Astrocyte (in vitro differentiated cells and primary cell): ENCODE data around the gene TRRAP.

Experiments used
- EZH2 ChIP-seq: IDR thresholded peaks from 2 replicates; pipeline ENCODE4 v1.6.1; 2012; ENCODE audit warnings: mild to moderate bottlenecking, low read length, inconsistent platforms; ENCODE audit not compliant: insufficient read depth
- TF ChIP-seq, protein P1 (sequence below): IDR thresholded peaks from 2 replicates; pipeline ENCODE4 v1.5.1; 2011; ENCODE audit warnings: low read depth, mild to moderate bottlenecking, inconsistent platforms, low read length, moderate library complexity; ENCODE audit not compliant: insufficient read depth

DNA sequence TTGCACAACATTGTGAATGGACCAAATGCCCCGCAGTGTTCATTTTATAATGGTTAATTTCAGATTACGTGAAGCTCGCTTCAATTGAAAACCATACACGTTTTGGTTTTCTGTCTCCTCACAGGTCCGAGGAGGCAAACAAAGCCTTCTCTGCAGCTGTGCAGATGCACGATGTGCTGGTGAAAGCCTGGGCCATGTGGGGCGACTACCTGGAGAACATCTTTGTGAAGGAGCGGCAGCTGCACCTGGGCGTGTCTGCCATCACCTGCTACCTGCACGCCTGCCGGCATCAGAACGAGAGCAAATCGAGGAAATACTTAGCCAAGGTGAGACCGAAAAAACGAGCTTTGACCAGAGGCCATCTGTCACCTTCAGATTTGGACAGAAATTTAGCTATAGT is 110.3 kb downstream of the TRRAP start:
- TF ChIP-seq, protein P1, sequence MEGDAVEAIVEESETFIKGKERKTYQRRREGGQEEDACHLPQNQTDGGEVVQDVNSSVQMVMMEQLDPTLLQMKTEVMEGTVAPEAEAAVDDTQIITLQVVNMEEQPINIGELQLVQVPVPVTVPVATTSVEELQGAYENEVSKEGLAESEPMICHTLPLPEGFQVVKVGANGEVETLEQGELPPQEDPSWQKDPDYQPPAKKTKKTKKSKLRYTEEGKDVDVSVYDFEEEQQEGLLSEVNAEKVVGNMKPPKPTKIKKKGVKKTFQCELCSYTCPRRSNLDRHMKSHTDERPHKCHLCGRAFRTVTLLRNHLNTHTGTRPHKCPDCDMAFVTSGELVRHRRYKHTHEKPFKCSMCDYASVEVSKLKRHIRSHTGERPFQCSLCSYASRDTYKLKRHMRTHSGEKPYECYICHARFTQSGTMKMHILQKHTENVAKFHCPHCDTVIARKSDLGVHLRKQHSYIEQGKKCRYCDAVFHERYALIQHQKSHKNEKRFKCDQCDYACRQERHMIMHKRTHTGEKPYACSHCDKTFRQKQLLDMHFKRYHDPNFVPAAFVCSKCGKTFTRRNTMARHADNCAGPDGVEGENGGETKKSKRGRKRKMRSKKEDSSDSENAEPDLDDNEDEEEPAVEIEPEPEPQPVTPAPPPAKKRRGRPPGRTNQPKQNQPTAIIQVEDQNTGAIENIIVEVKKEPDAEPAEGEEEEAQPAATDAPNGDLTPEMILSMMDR, result no peak
- no peak for TF ChIP-seq EZH2
